ENCODE data around the gene ZDHHC7. TPM values are rescaled to one million over a fixed set of nuclear protein-coding genes. Genes with fewer than 3 reads are reported as not detected.

ZDHHC7 gene
- 46.3 and 46.6 TPM in 2 replicates for polyA plus RNA-seq (2013)

DNA sequence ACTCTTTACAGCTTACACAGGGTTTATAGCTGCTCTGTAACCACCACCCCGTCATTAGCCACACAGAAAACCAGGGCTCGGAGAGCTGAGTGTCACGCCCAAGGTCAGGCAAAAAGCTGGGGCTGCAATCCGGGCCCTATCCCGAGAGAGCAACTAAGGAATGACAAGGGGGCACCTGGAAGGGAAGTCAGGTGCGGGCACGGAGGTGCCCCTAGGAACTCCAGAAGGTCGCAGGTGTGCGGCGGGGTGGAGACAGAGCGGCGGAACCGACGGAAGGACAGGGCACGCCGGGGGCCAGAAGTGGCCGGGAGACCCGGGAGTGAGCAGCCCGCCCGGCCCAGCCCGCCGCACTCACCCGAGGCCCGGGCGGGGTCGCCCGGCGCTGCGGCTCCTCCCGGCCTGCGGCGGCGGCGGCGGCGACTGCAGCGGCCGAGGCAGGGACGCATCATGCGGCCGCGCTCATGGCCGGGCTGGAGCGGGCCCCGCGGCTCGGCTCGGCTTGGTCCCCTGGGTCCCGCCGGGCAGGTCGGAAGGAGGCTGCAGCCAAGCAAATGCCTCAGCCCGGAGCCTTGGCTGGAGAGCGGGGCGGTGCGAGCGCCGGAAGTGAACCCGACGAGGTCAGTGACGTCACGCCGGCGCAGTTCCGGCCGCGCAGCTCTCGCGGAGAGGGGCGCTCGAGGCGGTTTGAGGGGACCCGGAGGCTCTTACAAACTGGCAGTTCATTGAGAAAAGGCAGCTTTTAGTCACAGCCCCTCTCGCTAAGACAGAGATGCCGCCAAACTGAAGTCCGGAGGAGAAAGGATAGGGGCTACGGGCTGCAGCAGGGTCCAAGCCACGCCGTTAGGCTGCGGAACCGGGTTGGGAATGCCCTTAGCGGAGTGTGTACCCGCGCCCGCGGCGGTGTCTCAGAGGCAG is at the start of gene ZDHHC7:
ZDHHC7 (minus strand) TSS at position 605 of the 915 bp plus-strand sequence. CDS start 20,917 bp downstream, outside the sequence.
- H3K36me3 ChIP-seq (ENCODE audit: control insufficient read depth in 1 of 2, insufficient read depth in 2 of 2, low read length in 2 of 2): no peaks in the 10 kb centered on the region
- peak; percentile 89 to 91 for DNase-seq

GRCh38 chr16:85058909-85059308 is 47.6 kb upstream of the ZDHHC7 start:
- H3K27ac ChIP-seq (ENCODE audit: low read depth, low read length): no peak overlapping the region
- no peaks in the 10 kb centered on the region for H3K79me2 ChIP-seq (ENCODE audit: control insufficient read depth, insufficient read depth, low read length, poor library complexity)
- no peaks in the 10 kb centered on the region for H3K36me3 ChIP-seq (ENCODE audit: control insufficient read depth in 1 of 2, insufficient read depth in 2 of 2, low read length in 2 of 2)
- no peak overlapping the region for H3K4me2 ChIP-seq (ENCODE audit: low read length)
- H3K4me1 ChIP-seq (ENCODE audit: control insufficient read depth in 1 of 2, insufficient read depth in 2 of 2, low read length in 2 of 2): peaks cover 3 to 5% of the 10 kb centered on the region in 2 experiments
- no peak overlapping the region for H3K23ac ChIP-seq (ENCODE audit: low read length)
- H3K27me3 ChIP-seq (ENCODE audit: insufficient read depth, low read length): no peaks in the 10 kb centered on the region
- WGBS (ENCODE audit: extremely low coverage, insufficient coverage, insufficient read length): no CpG with 5 or more reads among the region's 4 CpGs
- H3K4ac ChIP-seq (ENCODE audit: low read depth, low read length): no peak overlapping the region
- H3K9me3 ChIP-seq (ENCODE audit: insufficient read depth, low read depth, low read length): peaks cover 2% of the 10 kb centered on the region
- no peak overlapping the region for H2BK120ac ChIP-seq (ENCODE audit: insufficient read depth, low read length, poor library complexity)
- no peak overlapping the region for H3K18ac ChIP-seq (ENCODE audit: low read length)
- no peak overlapping the region for H2AK5ac ChIP-seq (ENCODE audit: low read length)
- no peak overlapping the region for H3K4me3 ChIP-seq (ENCODE audit: low read depth, low read length)
- no peak for DNase-seq
- H4K91ac ChIP-seq (ENCODE audit: low read depth, low read length): no peak overlapping the region
- H2AFZ ChIP-seq (ENCODE audit: insufficient read depth, low read length, poor library complexity): no peak overlapping the region
- H3K14ac ChIP-seq (ENCODE audit: low read length): no peak overlapping the region
- no peak overlapping the region for H4K12ac ChIP-seq (ENCODE audit: low read depth, low read length)
- no peaks in the 10 kb centered on the region for H3K79me1 ChIP-seq (ENCODE audit: low read length)
- no peak overlapping the region for H4K8ac ChIP-seq (ENCODE audit: low read depth, low read length)
- no peak overlapping the region for H2BK12ac ChIP-seq (ENCODE audit: low read length)
- H3K9ac ChIP-seq (ENCODE audit: low read length): no peak overlapping the region
- no peak overlapping the region for H2BK5ac ChIP-seq (ENCODE audit: low read depth, low read length, poor library complexity)

More for the DNA sequence above, at the start of gene ZDHHC7:
- Histone ChIP-seq H4K91ac (ENCODE audit: low read depth, low read length) (peak within 1 kb of the TSS; percentile 89), H3K4me2 (ENCODE audit: low read length) (peak within 1 kb of the TSS; percentile 91), H4K8ac (ENCODE audit: low read depth, low read length) (peak within 1 kb of the TSS; percentile 99), H4K12ac (ENCODE audit: low read depth, low read length) (peak within 1 kb of the TSS; percentile 93), H2BK120ac (ENCODE audit: insufficient read depth, low read length, poor library complexity) (peak within 1 kb of the TSS; percentile 90), H2AFZ (ENCODE audit: insufficient read depth, low read length, poor library complexity) (peak within 1 kb of the TSS; percentile 94), H2BK5ac (ENCODE audit: low read depth, low read length, poor library complexity) (peak within 1 kb of the TSS; percentile 80), H3K4me1 (ENCODE audit: control insufficient read depth in 1 of 2, insufficient read depth in 2 of 2, low read length in 2 of 2) (peaks cover 6% of the 10 kb centered on the region in 2 experiments), H3K23ac (ENCODE audit: low read length) (no peak within 1 kb of the TSS), H3K18ac (ENCODE audit: low read length) (peak within 1 kb of the TSS; percentile 87), H2BK12ac (ENCODE audit: low read length) (no peak within 1 kb of the TSS), H3K27ac (ENCODE audit: low read depth, low read length) (peak within 1 kb of the TSS; percentile 89), H3K9ac (ENCODE audit: low read length) (peak within 1 kb of the TSS; percentile 96), H3K14ac (ENCODE audit: low read length) (peak within 1 kb of the TSS; percentile 85), H2AK5ac (ENCODE audit: low read length) (peak within 1 kb of the TSS; percentile 55), H3K4ac (ENCODE audit: low read depth, low read length) (peak within 1 kb of the TSS; percentile 87), H3K79me1 (ENCODE audit: low read length) (peaks cover 8% of the 10 kb centered on the region), H3K27me3 (ENCODE audit: insufficient read depth, low read length) (no peaks in the 10 kb centered on the region), H3K4me3 (ENCODE audit: low read depth, low read length) (peak within 1 kb of the TSS; percentile 87), H3K79me2 (ENCODE audit: control insufficient read depth, insufficient read depth, low read length, poor library complexity) (peaks cover 10% of the 10 kb centered on the region), H3K9me3 (ENCODE audit: insufficient read depth, low read depth, low read length) (no peaks in the 10 kb centered on the region)
- WGBS (ENCODE audit: extremely low coverage, insufficient coverage, insufficient read length): no CpG with 5 or more reads among the region's 86 CpGs

DNA sequence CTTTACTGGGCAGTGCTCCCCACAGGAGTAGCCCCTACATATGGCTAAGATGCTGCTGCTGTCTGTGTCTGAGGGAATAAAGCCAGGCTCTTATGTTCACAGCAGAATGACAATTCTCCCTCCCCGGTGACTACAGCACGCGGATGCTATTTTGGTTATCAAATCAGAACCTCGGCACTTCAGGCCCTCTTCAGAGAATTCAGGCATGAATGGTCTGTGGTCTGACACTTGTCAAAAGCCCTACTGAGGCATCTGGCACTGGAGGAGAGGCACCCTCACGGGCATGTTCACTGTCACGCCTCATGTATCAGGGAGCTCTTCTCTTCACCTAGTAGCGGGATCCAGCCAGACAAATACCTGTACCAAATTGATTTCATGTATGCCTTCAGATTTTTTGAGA is 46.6 kb upstream of the ZDHHC7 start:
- Histone ChIP-seq H4K12ac (ENCODE audit: low read depth, low read length) (no peak overlapping the region), H3K9ac (ENCODE audit: low read length) (no peak overlapping the region), H2AK5ac (ENCODE audit: low read length) (no peak overlapping the region), H4K8ac (ENCODE audit: low read depth, low read length) (no peak overlapping the region), H3K4ac (ENCODE audit: low read depth, low read length) (no peak overlapping the region), H3K9me3 (ENCODE audit: insufficient read depth, low read depth, low read length) (peaks cover 2% of the 10 kb centered on the region), H3K4me1 (ENCODE audit: control insufficient read depth in 1 of 2, insufficient read depth in 2 of 2, low read length in 2 of 2) (peaks cover 3 to 5% of the 10 kb centered on the region in 2 experiments), H3K79me1 (ENCODE audit: low read length) (no peaks in the 10 kb centered on the region), H3K36me3 (ENCODE audit: control insufficient read depth in 1 of 2, insufficient read depth in 2 of 2, low read length in 2 of 2) (no peaks in the 10 kb centered on the region), H3K14ac (ENCODE audit: low read length) (no peak overlapping the region), H3K27me3 (ENCODE audit: insufficient read depth, low read length) (no peaks in the 10 kb centered on the region), H2BK120ac (ENCODE audit: insufficient read depth, low read length, poor library complexity) (no peak overlapping the region), H2BK12ac (ENCODE audit: low read length) (no peak overlapping the region), H4K91ac (ENCODE audit: low read depth, low read length) (no peak overlapping the region), H3K23ac (ENCODE audit: low read length) (no peak overlapping the region), H3K4me3 (ENCODE audit: low read depth, low read length) (no peak overlapping the region), H3K4me2 (ENCODE audit: low read length) (no peak overlapping the region), H3K27ac (ENCODE audit: low read depth, low read length) (no peak overlapping the region), H3K18ac (ENCODE audit: low read length) (no peak overlapping the region), H2AFZ (ENCODE audit: insufficient read depth, low read length, poor library complexity) (no peak overlapping the region), H2BK5ac (ENCODE audit: low read depth, low read length, poor library complexity) (no peak overlapping the region), H3K79me2 (ENCODE audit: control insufficient read depth, insufficient read depth, low read length, poor library complexity) (no peaks in the 10 kb centered on the region)
- no peak for DNase-seq
- WGBS (ENCODE audit: extremely low coverage, insufficient coverage, insufficient read length): no CpG with 5 or more reads among the region's 7 CpGs

DNA sequence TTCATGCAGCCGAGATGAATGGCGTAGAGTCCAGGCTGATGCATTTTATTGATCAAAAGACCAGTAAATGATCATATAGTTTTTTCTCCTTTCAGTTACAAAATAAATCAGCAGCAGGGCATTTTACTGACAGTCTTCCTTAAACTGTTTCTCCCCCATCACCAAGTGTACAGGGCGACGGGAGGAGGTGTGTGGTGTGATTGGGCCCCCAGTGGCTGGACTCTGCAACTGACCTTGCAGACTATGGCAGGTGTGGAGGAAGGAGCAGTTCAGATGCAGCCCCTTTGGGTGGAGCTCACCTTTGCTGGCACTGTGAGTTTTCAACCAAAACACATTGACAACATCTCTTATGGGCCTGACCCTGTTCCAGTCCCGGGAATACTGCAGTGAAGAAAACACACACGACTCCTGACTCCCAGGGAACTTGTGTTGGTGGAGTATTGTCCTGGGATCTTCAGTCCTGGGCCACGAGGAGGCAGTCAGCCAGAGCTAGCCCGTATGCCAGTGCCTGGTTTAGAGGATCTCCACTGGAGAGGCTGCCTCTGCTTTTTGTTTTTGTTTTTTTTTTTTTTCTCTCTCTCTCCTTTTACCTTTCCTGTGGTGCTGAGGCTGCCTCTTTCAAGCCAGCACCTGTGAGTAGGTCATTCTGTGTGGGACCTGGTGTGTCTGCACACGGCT is 46.0 kb upstream of the ZDHHC7 start:
- peak in 1 of 2 donors; percentile 25 for DNase-seq
- Histone ChIP-seq H4K8ac (ENCODE audit: low read depth, low read length) (no peak overlapping the region), H3K14ac (ENCODE audit: low read length) (no peak overlapping the region), H3K23ac (ENCODE audit: low read length) (no peak overlapping the region), H4K91ac (ENCODE audit: low read depth, low read length) (no peak overlapping the region), H2BK5ac (ENCODE audit: low read depth, low read length, poor library complexity) (no peak overlapping the region), H3K9ac (ENCODE audit: low read length) (no peak overlapping the region), H2BK120ac (ENCODE audit: insufficient read depth, low read length, poor library complexity) (no peak overlapping the region), H3K4ac (ENCODE audit: low read depth, low read length) (no peak overlapping the region), H3K27ac (ENCODE audit: low read depth, low read length) (no peak overlapping the region), H3K79me2 (ENCODE audit: control insufficient read depth, insufficient read depth, low read length, poor library complexity) (no peaks in the 10 kb centered on the region), H2AK5ac (ENCODE audit: low read length) (no peak overlapping the region), H3K4me2 (ENCODE audit: low read length) (no peak overlapping the region), H3K4me1 (ENCODE audit: control insufficient read depth in 1 of 2, insufficient read depth in 2 of 2, low read length in 2 of 2) (peaks cover 3 to 5% of the 10 kb centered on the region in 2 experiments), H3K4me3 (ENCODE audit: low read depth, low read length) (no peak overlapping the region), H2BK12ac (ENCODE audit: low read length) (no peak overlapping the region), H4K12ac (ENCODE audit: low read depth, low read length) (no peak overlapping the region), H3K18ac (ENCODE audit: low read length) (no peak overlapping the region), H3K79me1 (ENCODE audit: low read length) (no peaks in the 10 kb centered on the region), H3K9me3 (ENCODE audit: insufficient read depth, low read depth, low read length) (peaks cover 2% of the 10 kb centered on the region), H3K27me3 (ENCODE audit: insufficient read depth, low read length) (no peaks in the 10 kb centered on the region), H3K36me3 (ENCODE audit: control insufficient read depth in 1 of 2, insufficient read depth in 2 of 2, low read length in 2 of 2) (no peaks in the 10 kb centered on the region), H2AFZ (ENCODE audit: insufficient read depth, low read length, poor library complexity) (no peak overlapping the region)
- no CpG with 5 or more reads among the region's 9 CpGs for WGBS (ENCODE audit: extremely low coverage, insufficient coverage, insufficient read length)
